ENCODE results near the gene RNASE9. TPM values are rescaled to one million over a fixed set of nuclear protein-coding genes. Genes with fewer than 3 reads are reported as not detected.

The RNASE9 gene
- total and polyA plus RNA-seq, 2 experiments from 2014 or later: not detected

DNA sequence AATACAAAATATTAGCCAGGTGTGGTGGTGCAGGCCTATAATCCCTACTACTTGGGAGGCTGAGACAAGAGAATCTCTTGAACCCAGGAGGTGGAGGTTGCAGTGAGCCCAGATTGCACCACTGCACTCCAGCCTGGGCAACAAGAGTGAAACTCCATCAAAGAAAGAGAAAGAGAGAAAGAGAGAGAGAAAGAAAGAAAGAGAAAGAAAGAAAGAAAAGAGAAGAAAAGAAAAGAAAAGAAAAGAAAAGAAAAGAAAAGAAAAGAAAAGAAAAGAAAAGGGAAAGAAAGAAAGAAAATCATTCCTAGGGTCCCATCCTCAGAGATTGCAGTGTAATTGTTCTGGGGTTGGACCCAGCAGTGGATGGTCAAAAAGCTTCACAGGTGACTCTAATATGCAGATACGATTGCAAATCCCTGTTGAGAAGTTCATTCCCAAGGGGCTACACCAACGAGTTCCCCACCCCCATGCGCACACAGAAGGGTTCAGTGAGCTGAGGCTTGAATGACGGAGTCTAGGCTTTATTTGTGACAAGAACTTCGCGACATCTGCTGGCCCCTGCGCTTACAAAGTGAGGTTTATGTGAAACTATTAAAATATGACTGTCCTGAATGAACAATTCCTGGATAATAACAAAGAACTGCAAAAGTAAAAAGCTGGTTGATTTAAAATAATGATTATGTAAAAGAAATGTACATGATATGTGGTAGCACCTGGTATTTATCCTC is 47.7 kb upstream of the RNASE9 start:
- H3K27ac ChIP-seq: no peak overlapping the region

DNA sequence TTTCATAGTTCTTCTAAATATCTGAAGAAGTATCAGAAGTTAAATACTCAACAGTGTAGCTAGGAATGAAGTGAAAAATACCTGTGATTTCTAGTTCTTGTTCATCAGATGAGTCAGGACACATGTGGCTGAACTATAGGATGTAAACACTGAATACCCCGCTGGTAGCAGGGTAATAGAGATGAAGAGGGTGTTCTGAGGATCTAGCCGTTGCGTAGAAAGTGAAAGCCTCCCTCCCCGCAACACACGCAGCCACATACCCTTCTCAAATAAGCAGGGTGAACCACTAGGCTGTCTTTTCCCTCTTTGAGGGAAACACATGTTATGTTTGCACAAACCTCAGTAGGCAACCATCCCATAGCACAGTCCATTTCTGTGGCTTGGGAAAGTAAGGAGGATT is 46.8 kb upstream of the RNASE9 start:
- Histone ChIP-seq H3K4me3 (no peak overlapping the region), H2AFZ (no peak overlapping the region), H3K4me2 (no peak overlapping the region), H3K79me2 (no peaks in the 10 kb centered on the region), H3K4me1 (ENCODE audit: insufficient read depth) (no peaks in the 10 kb centered on the region), H3K9me3 (ENCODE audit: low read depth) (no peaks in the 10 kb centered on the region), H3K9me2 (replicated peaks; ENCODE audit: insufficient read depth) (no peaks in the 10 kb centered on the region), H4K20me1 (ENCODE audit: insufficient read depth, poor library complexity, severe bottlenecking) (no peaks in the 10 kb centered on the region), H3K27me3 (no peaks in the 10 kb centered on the region), H3K36me3 (replicated peaks; ENCODE audit: insufficient read depth, low read depth) (no peaks in the 10 kb centered on the region), H3K27ac (no peak overlapping the region)
- no peak for DNase-seq (ENCODE audit: low spot score)
- 75% methylated on average over 5 of the region's 5 CpGs for WGBS (ENCODE audit: low lambda C conversion rate, missing lambda C conversion rate)
- TF ChIP-seq EZH2 (IDR thresholded peaks at IDR 0.05; ENCODE audit: borderline replicate concordance) (no peak), EZH2phosphoT487 (IDR thresholded peaks at IDR 0.05; ENCODE audit: low read depth, severe bottlenecking, unreplicated experiment) (no peak)
- TF ChIP-seq, protein P1, sequence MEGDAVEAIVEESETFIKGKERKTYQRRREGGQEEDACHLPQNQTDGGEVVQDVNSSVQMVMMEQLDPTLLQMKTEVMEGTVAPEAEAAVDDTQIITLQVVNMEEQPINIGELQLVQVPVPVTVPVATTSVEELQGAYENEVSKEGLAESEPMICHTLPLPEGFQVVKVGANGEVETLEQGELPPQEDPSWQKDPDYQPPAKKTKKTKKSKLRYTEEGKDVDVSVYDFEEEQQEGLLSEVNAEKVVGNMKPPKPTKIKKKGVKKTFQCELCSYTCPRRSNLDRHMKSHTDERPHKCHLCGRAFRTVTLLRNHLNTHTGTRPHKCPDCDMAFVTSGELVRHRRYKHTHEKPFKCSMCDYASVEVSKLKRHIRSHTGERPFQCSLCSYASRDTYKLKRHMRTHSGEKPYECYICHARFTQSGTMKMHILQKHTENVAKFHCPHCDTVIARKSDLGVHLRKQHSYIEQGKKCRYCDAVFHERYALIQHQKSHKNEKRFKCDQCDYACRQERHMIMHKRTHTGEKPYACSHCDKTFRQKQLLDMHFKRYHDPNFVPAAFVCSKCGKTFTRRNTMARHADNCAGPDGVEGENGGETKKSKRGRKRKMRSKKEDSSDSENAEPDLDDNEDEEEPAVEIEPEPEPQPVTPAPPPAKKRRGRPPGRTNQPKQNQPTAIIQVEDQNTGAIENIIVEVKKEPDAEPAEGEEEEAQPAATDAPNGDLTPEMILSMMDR (IDR thresholded peaks at IDR 0.05; ENCODE audit: poor library complexity): no peak

More for the DNA sequence above, 47.7 kb upstream of the RNASE9 start:
- no peak overlapping the region for H2AFZ ChIP-seq
- H3K4me2 ChIP-seq: peak overlapping the region; percentile 50
- no peak overlapping the region for H3K4me3 ChIP-seq
- no peak for DNase-seq (ENCODE audit: low spot score)
- H3K9me2 ChIP-seq (replicated peaks; ENCODE audit: insufficient read depth): no peaks in the 10 kb centered on the region
- no peaks in the 10 kb centered on the region for H3K36me3 ChIP-seq (replicated peaks; ENCODE audit: insufficient read depth, low read depth)
- WGBS (ENCODE audit: low lambda C conversion rate, missing lambda C conversion rate): 74% methylated on average over 7 of the region's 7 CpGs
- H4K20me1 ChIP-seq (ENCODE audit: insufficient read depth, poor library complexity, severe bottlenecking): no peaks in the 10 kb centered on the region
- TF ChIP-seq, protein P1 (IDR thresholded peaks at IDR 0.05; ENCODE audit: poor library complexity): no peak
- TF ChIP-seq EZH2phosphoT487 (IDR thresholded peaks at IDR 0.05; ENCODE audit: low read depth, severe bottlenecking, unreplicated experiment) (no peak), EZH2 (IDR thresholded peaks at IDR 0.05; ENCODE audit: borderline replicate concordance) (no peak)
- no peaks in the 10 kb centered on the region for H3K9me3 ChIP-seq (ENCODE audit: low read depth)
- H3K79me2 ChIP-seq: no peaks in the 10 kb centered on the region
- H3K4me1 ChIP-seq (ENCODE audit: insufficient read depth): peaks cover 3% of the 10 kb centered on the region
- H3K27me3 ChIP-seq: no peaks in the 10 kb centered on the region

DNA sequence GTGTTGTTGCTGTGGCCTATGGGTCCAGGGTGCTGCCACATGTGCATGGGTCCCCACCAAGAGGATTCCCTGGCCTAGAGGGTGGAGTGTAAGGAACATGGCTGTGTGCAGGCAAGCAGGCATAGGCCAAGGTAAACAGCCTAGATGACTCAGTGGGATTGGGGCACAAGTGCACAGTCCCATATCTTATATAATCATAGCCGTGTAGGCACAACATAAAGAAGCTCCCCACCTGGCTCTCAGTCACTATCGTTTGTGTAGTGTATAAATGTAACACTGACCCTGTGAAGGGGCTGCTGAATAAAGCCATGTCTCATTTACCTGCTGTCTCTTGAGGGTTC is 46.0 kb upstream of the RNASE9 start:
- WGBS (ENCODE audit: low lambda C conversion rate, missing lambda C conversion rate): 70% methylated on average over 2 of the region's 2 CpGs
- H3K9me3 ChIP-seq (ENCODE audit: low read depth): no peaks in the 10 kb centered on the region
- no peaks in the 10 kb centered on the region for H3K27me3 ChIP-seq
- no peak for DNase-seq (ENCODE audit: low spot score)
- no peak for TF ChIP-seq EZH2phosphoT487 (IDR thresholded peaks at IDR 0.05; ENCODE audit: low read depth, severe bottlenecking, unreplicated experiment)
- TF ChIP-seq, protein P1 (IDR thresholded peaks at IDR 0.05; ENCODE audit: poor library complexity): no peak
- TF ChIP-seq EZH2 (IDR thresholded peaks at IDR 0.05; ENCODE audit: borderline replicate concordance): no peak
- H4K20me1 ChIP-seq (ENCODE audit: insufficient read depth, poor library complexity, severe bottlenecking): no peaks in the 10 kb centered on the region
- H3K9me2 ChIP-seq (replicated peaks; ENCODE audit: insufficient read depth): no peaks in the 10 kb centered on the region
- no peak overlapping the region for H3K4me2 ChIP-seq
- no peak overlapping the region for H2AFZ ChIP-seq
- no peaks in the 10 kb centered on the region for H3K79me2 ChIP-seq
- H3K36me3 ChIP-seq (replicated peaks; ENCODE audit: insufficient read depth, low read depth): no peaks in the 10 kb centered on the region
- no peak overlapping the region for H3K4me3 ChIP-seq
- peak overlapping the region; percentile 55 for H3K27ac ChIP-seq
- H3K4me1 ChIP-seq (ENCODE audit: insufficient read depth): no peaks in the 10 kb centered on the region
